GM12864 (cell line): ENCODE measurements around the gene SIN3A.
"Not testable (repeated sequence)": the region's sequence is repeated elsewhere in the genome, so short reads cannot be mapped to it uniquely, and the experiment has no call there.

Source experiments
- DNase-seq: peaks from one replicate; pipeline ENCODE4 v3.0.0-alpha.2; 2011; ENCODE audit warnings: low read depth
- H3K4me3 ChIP-seq: 2 replicates; pipeline ENCODE4 v1.5.1; 2011; ENCODE audit warnings: mild to moderate bottlenecking, low read depth, low read length, control low read depth
- CTCF ChIP-seq: IDR thresholded peaks from 2 replicates; pipeline ENCODE4 v1.5.1; 2011; ENCODE audit warnings: low read depth, mild to moderate bottlenecking, moderate library complexity, low read length, control low read depth, inconsistent platforms; ENCODE audit errors: missing control alignments

SIN3A gene

GRCh38 chr15:75352186-75353080 lies 99.1 kb downstream of the SIN3A start:
- DNase-seq = no peak
- no peak overlapping the region for H3K4me3 ChIP-seq
- TF ChIP-seq CTCF = no peak

- no peak for TF ChIP-seq CTCF
- H3K4me3 ChIP-seq = no peak overlapping the region
- DNase-seq = no peak
Observed at GRCh38 chr15:75350601-75351361, 100.7 kb downstream of the SIN3A start.

GRCh38 chr15:75349851-75350588 lies 101.5 kb downstream of the SIN3A start:
- peak; percentile 64 for DNase-seq
- TF ChIP-seq CTCF = no peak
- H3K4me3 ChIP-seq = no peak overlapping the region

- H3K4me3 ChIP-seq, DNase-seq: not testable (repeated sequence)
Observed at GRCh38 chr15:75349351-75349669, 102.2 kb downstream of the SIN3A start.

GRCh38 chr15:75348562-75349350 lies 102.7 kb downstream of the SIN3A start:
- H3K4me3 ChIP-seq = no peak overlapping the region
- DNase-seq = no peak
- no peak for TF ChIP-seq CTCF

GRCh38 chr15:75348034-75348561 lies 103.4 kb downstream of the SIN3A start:
- peak overlapping the region; percentile 51 for H3K4me3 ChIP-seq
- no peak for DNase-seq

More at GRCh38 chr15:75348034-75348561, 103.4 kb downstream of the SIN3A start:
- TF ChIP-seq CTCF = no peak
